NT2/D1 (cell line): ENCODE results near the gene TIMM21.

Experiments
- YY1 ChIP-seq: IDR thresholded peaks from 2 replicates; pipeline ENCODE4 v1.6.1; 2011; ENCODE audit not compliant: insufficient read length, insufficient read depth
- ZNF274 ChIP-seq: IDR thresholded peaks from 2 replicates; pipeline ENCODE4 v1.6.1; 2011; ENCODE audit warnings: mild to moderate bottlenecking, low read depth, low read length

DNA sequence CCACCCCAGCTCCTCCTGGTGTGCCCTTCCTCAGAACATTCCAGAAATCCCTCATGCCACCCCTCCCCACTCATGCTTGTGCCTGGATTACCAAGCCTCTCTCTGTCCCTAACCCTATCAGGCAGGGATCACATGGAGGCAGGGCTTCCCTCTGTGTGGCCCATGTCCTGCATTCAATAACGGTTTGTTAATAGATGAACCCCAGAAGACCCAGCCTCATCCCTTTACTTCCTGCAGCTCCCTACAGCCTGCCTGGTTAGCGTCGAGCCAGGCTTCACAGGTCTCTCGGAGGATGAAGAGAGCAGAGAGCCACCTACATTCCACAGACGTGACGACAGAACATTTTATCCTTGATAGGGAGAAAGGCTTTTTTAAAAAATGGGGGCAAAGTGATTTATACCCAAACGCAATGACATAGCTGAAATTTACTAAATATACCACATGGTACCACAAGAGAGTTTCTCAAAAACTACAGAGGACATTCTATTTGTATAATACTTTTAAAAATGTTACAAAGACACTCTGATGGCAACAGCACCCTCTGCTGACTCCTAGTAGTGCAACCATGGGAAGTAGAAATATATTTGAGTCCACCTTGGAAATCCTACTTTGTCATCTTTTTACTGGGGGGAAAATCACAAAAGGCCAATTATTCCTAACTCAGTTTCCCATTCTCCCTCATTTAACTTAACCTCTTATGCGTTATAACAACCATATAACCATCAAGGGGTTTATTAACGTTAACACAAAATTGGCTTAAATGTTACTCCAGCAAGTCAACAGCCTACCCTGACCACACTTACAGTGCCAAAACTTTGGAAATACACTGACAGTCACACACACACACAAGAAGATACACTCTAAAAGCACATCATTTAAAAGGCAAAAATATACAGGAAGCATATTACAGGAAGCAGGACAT lies 31.4 kb upstream of the TIMM21 start:
- TF ChIP-seq YY1 (no peak), ZNF274 (no peak)
